Stimulated activated CD8-positive, alpha-beta memory T cell treated with anti-CD3 and anti-CD28 coated beads, Interleukin-7, amount 100 ng/mL, for 48 hours (primary cell): ENCODE results near the gene RIPOR3.
A peak's percentile ranks its signal among the peaks of the same experiment; 100 is the strongest.
"Not testable (repeated sequence)": the region's sequence is repeated elsewhere in the genome, so short reads cannot be mapped to it uniquely, and the experiment has no call there.

Source experiments
- DNase-seq, 2 donors: peaks; one replicate each; pipeline ENCODE4 v3.0.0-alpha.2; 2020; ENCODE audit warnings: low read depth in 1 of 2; ENCODE audit errors: extremely low read depth in 1 of 2

Gene RIPOR3

GRCh38 chr20:50578778-50579165 is 112.6 kb downstream of the RIPOR3 start:
- DNase-seq, result no peak

- no peak for DNase-seq
These were observed 113.1 kb downstream of the RIPOR3 start for GRCh38 chr20:50578061-50578777.

GRCh38 chr20:50577175-50578018 is 113.9 kb downstream of the RIPOR3 start:
- no peak for DNase-seq

- DNase-seq, result no peak
These were observed 115.2 kb downstream of the RIPOR3 start for GRCh38 chr20:50575865-50576720.

- no peak for DNase-seq
These were observed 116.8 kb downstream of the RIPOR3 start for GRCh38 chr20:50574586-50574985.

GRCh38 chr20:50574108-50574507 is 117.2 kb downstream of the RIPOR3 start:
- no peak for DNase-seq

GRCh38 chr20:50572938-50573777 is 118.2 kb downstream of the RIPOR3 start:
- no peak for DNase-seq

- DNase-seq, result no peak
These were observed 119.9 kb downstream of the RIPOR3 start for GRCh38 chr20:50571466-50571865.

GRCh38 chr20:50569864-50570836 is 121.2 kb downstream of the RIPOR3 start:
- no peak for DNase-seq

- DNase-seq, result not testable (repeated sequence)
These were observed 121.9 kb downstream of the RIPOR3 start for GRCh38 chr20:50569487-50569863.

- DNase-seq, result no peak
These were observed 122.8 kb downstream of the RIPOR3 start for GRCh38 chr20:50568549-50568942.

- peak in 1 of 2 donors; percentile 45 for DNase-seq
These were observed 123.3 kb downstream of the RIPOR3 start for GRCh38 chr20:50567860-50568548.

- DNase-seq, result no peak
These were observed 125.5 kb downstream of the RIPOR3 start for GRCh38 chr20:50565871-50566270.

GRCh38 chr20:50565383-50565782 is 126.0 kb downstream of the RIPOR3 start:
- DNase-seq, result no peak

- no peak for DNase-seq
These were observed 128.0 kb downstream of the RIPOR3 start for GRCh38 chr20:50563133-50563944.

GRCh38 chr20:50562262-50562701 is 129.1 kb downstream of the RIPOR3 start:
- DNase-seq, result no peak

- DNase-seq, result peak; percentile 39 to 77
These were observed 129.8 kb downstream of the RIPOR3 start for GRCh38 chr20:50561379-50562078.
